Liver (tissue), 9 donors: ENCODE results near the gene P2RY6. TPM values are rescaled to one million over a fixed set of nuclear protein-coding genes. Genes with fewer than 3 reads are reported as not detected.

Source experiments
- DNase-seq: peaks from one replicate; pipeline ENCODE4 v3.0.0-alpha.2; 2017; ENCODE audit warnings: low spot score
- H3K27ac ChIP-seq, 2 donors: one replicate each; pipeline ENCODE4 v1.7.0; 2013; ENCODE audit warnings: inconsistent platforms in 2 of 2, low read length in 2 of 2, control low read depth in 1 of 2, low read depth in 1 of 2, mild to moderate bottlenecking in 1 of 2
- H3K27me3 ChIP-seq, 4 donors: one replicate each; pipeline versions ENCODE4 v1.6.1 to v1.7.0; 2013; ENCODE audit warnings: low read length in 3 of 4, inconsistent platforms in 1 of 4, mild to moderate bottlenecking in 1 of 4, moderate library complexity in 1 of 4; ENCODE audit not compliant: control insufficient read depth in 4 of 4, insufficient read depth in 4 of 4
- H3K36me3 ChIP-seq, 4 donors: one replicate each; pipeline versions ENCODE4 v1.6.1 to v1.7.0; 2013; ENCODE audit warnings: low read length in 3 of 4, mild to moderate bottlenecking in 3 of 4, low read depth in 1 of 4, moderate library complexity in 1 of 4; ENCODE audit not compliant: control insufficient read depth in 4 of 4, insufficient read depth in 3 of 4
- H3K4me1 ChIP-seq, 4 donors: one replicate each; pipeline versions ENCODE4 v1.6.1 to v1.7.0; 2013; ENCODE audit warnings: low read length in 3 of 4, mild to moderate bottlenecking in 3 of 4, moderate library complexity in 1 of 4; ENCODE audit not compliant: control insufficient read depth in 4 of 4, insufficient read depth in 4 of 4
- H3K4me3 ChIP-seq, 3 donors: one replicate each; pipeline versions ENCODE4 v1.6.1 to v1.7.0; 2013; ENCODE audit warnings: low read length in 3 of 3, control low read depth in 1 of 3, low read depth in 1 of 3, mild to moderate bottlenecking in 1 of 3
- H3K9ac ChIP-seq, 2 donors: one replicate each; pipeline ENCODE4 v1.7.0; 2013; ENCODE audit warnings: low read length in 2 of 2, mild to moderate bottlenecking in 2 of 2, moderate library complexity in 2 of 2, control low read depth in 1 of 2, low read depth in 1 of 2
- H3K9me3 ChIP-seq, 4 donors: one replicate each; pipeline versions ENCODE4 v1.6.1 to v1.7.0; 2013; ENCODE audit warnings: low read length in 3 of 4; ENCODE audit not compliant: control insufficient read depth in 4 of 4
- EGR1 ChIP-seq, 2 donors: IDR thresholded peaks; 2 replicates each; pipeline ENCODE4 v1.6.1; 2016 to 2018; ENCODE audit warnings: antibody characterized with exemption in 2 of 2, low read depth in 2 of 2
- FOXA1 ChIP-seq: IDR thresholded peaks from 2 replicates; pipeline ENCODE4 v1.6.1; 2016; ENCODE audit warnings: antibody characterized with exemption
- FOXA2 ChIP-seq: IDR thresholded peaks from 2 replicates; pipeline ENCODE4 v1.6.1; 2016; ENCODE audit warnings: antibody characterized with exemption
- GABPA ChIP-seq, 2 donors: IDR thresholded peaks in 1 of 2; conservative IDR thresholded peaks in 1 of 2; 2 replicates each; pipeline ENCODE4 v1.6.1; 2016; ENCODE audit warnings: antibody characterized with exemption in 2 of 2, mild to moderate bottlenecking in 1 of 2, moderate library complexity in 1 of 2
- HNF4A ChIP-seq, 2 donors: conservative IDR thresholded peaks; 2 replicates each; pipeline ENCODE4 v1.6.1; 2016; ENCODE audit warnings: antibody characterized with exemption in 2 of 2, mild to moderate bottlenecking in 2 of 2
- HNF4G ChIP-seq: IDR thresholded peaks from 2 replicates; pipeline ENCODE4 v1.6.1; 2016; ENCODE audit warnings: antibody characterized with exemption
- JUND ChIP-seq, 2 donors: IDR thresholded peaks; 2 replicates each; pipeline ENCODE4 v1.6.1; 2016; ENCODE audit warnings: antibody characterized with exemption in 2 of 2
- NR2F2 ChIP-seq: IDR thresholded peaks from 2 replicates; pipeline ENCODE4 v1.6.1; 2016; ENCODE audit warnings: antibody characterized with exemption
- RXRA ChIP-seq, 2 donors: IDR thresholded peaks; 2 replicates each; pipeline ENCODE4 v1.6.1; 2017 to 2018; ENCODE audit warnings: antibody characterized with exemption in 2 of 2, mild to moderate bottlenecking in 1 of 2
- SP1 ChIP-seq: IDR thresholded peaks from 2 replicates; pipeline ENCODE4 v1.6.1; 2018; ENCODE audit warnings: antibody characterized with exemption, mild to moderate bottlenecking
- TAF1 ChIP-seq: conservative IDR thresholded peaks from 2 replicates; pipeline ENCODE4 v1.6.1; 2016; ENCODE audit warnings: antibody characterized with exemption, mild to moderate bottlenecking
- YY1 ChIP-seq: IDR thresholded peaks from 2 replicates; pipeline ENCODE4 v1.6.1; 2016; ENCODE audit warnings: antibody characterized with exemption, mild to moderate bottlenecking
- WGBS: extraction: QIAGEN DNeasy Blood & Tissue Kit; methylation state at CpG from one replicate; pipeline ENCODE4 v1.1.7; 2013; 5-methylcytosine and 5-hydroxymethylcytosine counted together
- polyA plus RNA-seq, 2 donors: library from polyadenylated mRNA; stranded (reverse) in 1 of 2; unstranded in 1 of 2; fragments of 200-250 nt in 1 of 2; fragments of >200 nt in 1 of 2; fragmentation: Nextera tagmentation in 1 of 2; extraction: Ambion mirVana in 1 of 2; gene quantifications; one replicate each; pipeline versions ENCODE4 v1.2.1 to v1.2.3, GENCODE V29; 2013 to 2015
- total RNA-seq, 2 donors: library from RNA; depleted of rRNA; stranded (reverse); fragments of >200 nt; gene quantifications; one replicate each; pipeline ENCODE4 v1.2.3, GENCODE V29; 2014
- TF ChIP-seq, protein P1 (sequence below): IDR thresholded peaks from 2 replicates; pipeline ENCODE4 v1.6.1; 2016; ENCODE audit warnings: antibody characterized with exemption, mild to moderate bottlenecking
- TF ChIP-seq, protein P2 (sequence below): IDR thresholded peaks from 2 replicates; pipeline ENCODE4 v1.6.1; 2016; ENCODE audit warnings: antibody characterized with exemption
- TF ChIP-seq, protein P3 (sequence below): IDR thresholded peaks from 2 replicates; pipeline ENCODE4 v1.6.1; 2016; ENCODE audit warnings: antibody characterized with exemption
- TF ChIP-seq, protein P4 (sequence below): fragments of 150-350 bp; IDR thresholded peaks from 2 replicates; pipeline ENCODE4 v1.5.1; 2017; ENCODE audit warnings: improper control_type of control experiment, low read depth, low read length; ENCODE audit not compliant: missing input control
- donor health status: healthy.
- donor health status: healthy.
- donor health status: healthy.
- donor health status: healthy.
- donor health status: healthy.

The P2RY6 gene
- total and polyA plus RNA-seq, 4 donors, result 0.21 to 1.3 (median 0.78) TPM

DNA sequence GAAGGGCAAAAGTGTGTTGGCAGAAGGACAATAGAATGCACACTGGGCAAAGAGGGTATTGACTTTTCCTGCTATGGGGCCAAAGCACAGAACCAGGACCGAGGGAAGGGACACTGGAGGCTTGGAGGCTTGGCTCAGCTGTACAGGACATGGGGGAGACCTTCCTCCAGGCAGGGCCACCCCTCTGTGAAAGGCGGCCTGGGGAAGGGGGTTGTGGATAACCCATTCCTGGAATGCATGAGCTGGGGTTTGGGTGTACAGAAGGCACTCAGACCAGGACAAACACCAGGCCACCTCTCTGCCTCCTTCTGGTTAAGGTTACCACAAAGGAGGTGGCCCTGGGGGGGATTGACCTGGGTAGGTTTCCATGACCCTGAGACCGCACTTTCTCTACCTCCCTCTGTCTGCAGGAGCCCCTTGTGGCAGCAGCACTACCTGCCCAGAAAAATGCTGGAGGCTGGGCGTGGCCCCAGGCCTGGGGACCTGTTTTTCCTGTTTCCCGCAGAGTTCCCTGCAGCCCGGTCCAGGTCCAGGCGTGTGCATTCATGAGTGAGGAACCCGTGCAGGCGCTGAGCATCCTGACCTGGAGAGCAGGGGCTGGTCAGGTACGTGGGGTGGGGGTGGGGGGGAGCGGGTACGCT, 44.4 kb upstream of the P2RY6 start:
- no peak overlapping the region for H3K9ac ChIP-seq

DNA sequence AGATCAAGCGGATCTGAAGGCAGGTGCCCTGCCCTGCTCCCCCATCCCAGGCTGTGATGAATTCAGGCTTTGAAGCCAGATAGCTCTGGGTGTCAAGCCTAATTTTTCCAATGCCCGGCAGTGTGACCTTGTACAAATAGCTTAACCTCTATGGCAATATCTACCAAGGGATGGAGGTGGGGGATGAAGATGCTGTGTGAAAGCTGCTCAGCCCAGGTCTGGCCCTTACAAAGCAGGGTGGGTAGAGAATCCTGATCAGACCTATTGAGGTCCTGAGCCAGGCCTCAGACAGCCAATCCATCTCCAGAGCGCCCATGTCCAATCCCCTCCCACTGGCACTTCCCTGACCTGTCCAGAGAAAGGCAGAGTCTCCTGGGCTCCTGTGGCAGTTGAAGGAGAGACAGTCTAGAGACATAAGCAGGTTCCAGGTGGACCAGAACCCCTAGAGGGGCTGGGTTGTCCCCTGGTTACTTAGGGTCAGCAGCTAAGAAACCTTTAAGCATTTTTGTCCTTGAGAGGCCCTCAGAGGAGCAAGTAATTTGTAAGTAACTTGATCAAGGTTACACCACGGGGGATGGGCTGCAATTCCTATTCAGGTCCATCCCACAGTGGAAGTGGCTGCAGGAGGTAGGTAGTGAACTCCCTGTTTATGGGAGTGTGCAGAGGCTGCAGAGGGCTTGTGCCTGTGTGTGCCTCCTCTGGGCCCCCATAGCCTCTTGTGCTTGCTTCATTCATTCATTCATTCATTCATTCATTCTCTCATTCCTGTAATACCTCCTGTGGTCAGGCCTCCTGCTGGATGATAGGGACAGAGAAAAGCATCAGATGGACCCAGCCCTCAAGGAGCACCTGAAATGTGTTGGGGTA, 43.6 kb upstream of the P2RY6 start:
- Histone ChIP-seq H3K27me3 (no peaks in the 10 kb centered on the region), H3K4me3 (no peak overlapping the region), H3K4me1 (peaks cover 2 to 18% (median 16%) of the 10 kb centered on the region in 4 donors), H3K9me3 (no peaks in the 10 kb centered on the region), H3K27ac (no peak overlapping the region), H3K9ac (no peak overlapping the region), H3K36me3 (no peaks in the 10 kb centered on the region)
- DNase-seq, result no peak
- WGBS, result 88% methylated on average over 4 of the region's 4 CpGs
- TF ChIP-seq RXRA (IDR thresholded peaks at IDR 0.05), result no peak
- TF ChIP-seq, protein P1, sequence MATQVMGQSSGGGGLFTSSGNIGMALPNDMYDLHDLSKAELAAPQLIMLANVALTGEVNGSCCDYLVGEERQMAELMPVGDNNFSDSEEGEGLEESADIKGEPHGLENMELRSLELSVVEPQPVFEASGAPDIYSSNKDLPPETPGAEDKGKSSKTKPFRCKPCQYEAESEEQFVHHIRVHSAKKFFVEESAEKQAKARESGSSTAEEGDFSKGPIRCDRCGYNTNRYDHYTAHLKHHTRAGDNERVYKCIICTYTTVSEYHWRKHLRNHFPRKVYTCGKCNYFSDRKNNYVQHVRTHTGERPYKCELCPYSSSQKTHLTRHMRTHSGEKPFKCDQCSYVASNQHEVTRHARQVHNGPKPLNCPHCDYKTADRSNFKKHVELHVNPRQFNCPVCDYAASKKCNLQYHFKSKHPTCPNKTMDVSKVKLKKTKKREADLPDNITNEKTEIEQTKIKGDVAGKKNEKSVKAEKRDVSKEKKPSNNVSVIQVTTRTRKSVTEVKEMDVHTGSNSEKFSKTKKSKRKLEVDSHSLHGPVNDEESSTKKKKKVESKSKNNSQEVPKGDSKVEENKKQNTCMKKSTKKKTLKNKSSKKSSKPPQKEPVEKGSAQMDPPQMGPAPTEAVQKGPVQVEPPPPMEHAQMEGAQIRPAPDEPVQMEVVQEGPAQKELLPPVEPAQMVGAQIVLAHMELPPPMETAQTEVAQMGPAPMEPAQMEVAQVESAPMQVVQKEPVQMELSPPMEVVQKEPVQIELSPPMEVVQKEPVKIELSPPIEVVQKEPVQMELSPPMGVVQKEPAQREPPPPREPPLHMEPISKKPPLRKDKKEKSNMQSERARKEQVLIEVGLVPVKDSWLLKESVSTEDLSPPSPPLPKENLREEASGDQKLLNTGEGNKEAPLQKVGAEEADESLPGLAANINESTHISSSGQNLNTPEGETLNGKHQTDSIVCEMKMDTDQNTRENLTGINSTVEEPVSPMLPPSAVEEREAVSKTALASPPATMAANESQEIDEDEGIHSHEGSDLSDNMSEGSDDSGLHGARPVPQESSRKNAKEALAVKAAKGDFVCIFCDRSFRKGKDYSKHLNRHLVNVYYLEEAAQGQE, result no peak
- TF ChIP-seq NR2F2, result no peak
- TF ChIP-seq JUND (IDR thresholded peaks at IDR 0.05), result no peak
- TF ChIP-seq, protein P2, sequence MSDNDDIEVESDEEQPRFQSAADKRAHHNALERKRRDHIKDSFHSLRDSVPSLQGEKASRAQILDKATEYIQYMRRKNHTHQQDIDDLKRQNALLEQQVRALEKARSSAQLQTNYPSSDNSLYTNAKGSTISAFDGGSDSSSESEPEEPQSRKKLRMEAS, result no peak

More for the DNA sequence above, 44.4 kb upstream of the P2RY6 start:
- WGBS, result 78% methylated on average over 12 of the region's 12 CpGs
- Histone ChIP-seq H3K4me1 (peaks cover 0 to 10% (median 7%) of the 10 kb centered on the region in 4 donors), H3K4me3 (no peak overlapping the region), H3K9me3 (no peaks in the 10 kb centered on the region), H3K36me3 (no peaks in the 10 kb centered on the region), H3K27ac (no peak overlapping the region), H3K27me3 (no peaks in the 10 kb centered on the region)
- no peak for DNase-seq
- TF ChIP-seq HNF4A (conservative IDR thresholded peaks at IDR 0.05) (peak in 1 of 2 donors; percentile 25), FOXA1 (peak; percentile 22), FOXA2 (peak; percentile 64), EGR1 (IDR thresholded peaks at IDR 0.05; ENCODE audit: low read depth in 2 of 2) (no peak)
- TF ChIP-seq, protein P3, sequence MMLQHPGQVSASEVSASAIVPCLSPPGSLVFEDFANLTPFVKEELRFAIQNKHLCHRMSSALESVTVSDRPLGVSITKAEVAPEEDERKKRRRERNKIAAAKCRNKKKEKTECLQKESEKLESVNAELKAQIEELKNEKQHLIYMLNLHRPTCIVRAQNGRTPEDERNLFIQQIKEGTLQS, result no peak

DNA sequence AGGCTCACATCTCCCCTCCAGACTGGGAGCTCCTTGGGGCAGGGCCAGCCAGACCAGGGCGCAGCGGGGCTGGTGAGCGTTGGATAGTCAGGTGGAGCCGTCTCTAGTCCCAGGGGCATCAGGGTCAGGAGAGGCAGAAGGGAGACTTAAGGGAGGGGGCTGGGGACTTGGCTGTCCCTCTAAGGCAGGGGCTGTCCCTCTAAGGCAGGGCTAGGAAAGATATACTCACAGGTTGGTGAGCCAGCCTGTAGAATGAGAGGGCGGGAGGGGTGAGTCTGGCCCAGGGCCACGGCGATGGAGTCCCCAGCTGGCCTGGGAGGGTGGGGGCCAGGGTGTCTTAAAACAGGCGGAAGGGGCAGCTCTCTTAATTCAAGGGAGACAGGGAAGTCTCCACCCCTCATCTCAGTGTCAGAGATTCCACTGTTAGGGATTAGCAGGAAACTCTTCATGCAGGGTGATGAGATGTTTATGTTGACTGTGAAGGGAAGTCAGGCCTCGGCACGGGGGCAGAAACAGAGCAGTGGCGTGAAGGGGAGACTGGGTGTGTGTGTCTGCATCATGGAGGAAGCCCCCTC, 42.7 kb upstream of the P2RY6 start:
- no peak for DNase-seq
- no peak for TF ChIP-seq EGR1 (IDR thresholded peaks at IDR 0.05; ENCODE audit: low read depth in 2 of 2)
- no peak for TF ChIP-seq HNF4A (conservative IDR thresholded peaks at IDR 0.05)
- TF ChIP-seq, protein P2, result no peak
- no peak for TF ChIP-seq RXRA (IDR thresholded peaks at IDR 0.05)
- no peak for TF ChIP-seq YY1
- no peak for TF ChIP-seq NR2F2
- TF ChIP-seq FOXA2, result no peak
- no peak for TF ChIP-seq GABPA (IDR thresholded peaks at IDR 0.05 in 1 of 2, conservative IDR thresholded peaks at IDR 0.05 in 1 of 2)
- TF ChIP-seq, protein P4, sequence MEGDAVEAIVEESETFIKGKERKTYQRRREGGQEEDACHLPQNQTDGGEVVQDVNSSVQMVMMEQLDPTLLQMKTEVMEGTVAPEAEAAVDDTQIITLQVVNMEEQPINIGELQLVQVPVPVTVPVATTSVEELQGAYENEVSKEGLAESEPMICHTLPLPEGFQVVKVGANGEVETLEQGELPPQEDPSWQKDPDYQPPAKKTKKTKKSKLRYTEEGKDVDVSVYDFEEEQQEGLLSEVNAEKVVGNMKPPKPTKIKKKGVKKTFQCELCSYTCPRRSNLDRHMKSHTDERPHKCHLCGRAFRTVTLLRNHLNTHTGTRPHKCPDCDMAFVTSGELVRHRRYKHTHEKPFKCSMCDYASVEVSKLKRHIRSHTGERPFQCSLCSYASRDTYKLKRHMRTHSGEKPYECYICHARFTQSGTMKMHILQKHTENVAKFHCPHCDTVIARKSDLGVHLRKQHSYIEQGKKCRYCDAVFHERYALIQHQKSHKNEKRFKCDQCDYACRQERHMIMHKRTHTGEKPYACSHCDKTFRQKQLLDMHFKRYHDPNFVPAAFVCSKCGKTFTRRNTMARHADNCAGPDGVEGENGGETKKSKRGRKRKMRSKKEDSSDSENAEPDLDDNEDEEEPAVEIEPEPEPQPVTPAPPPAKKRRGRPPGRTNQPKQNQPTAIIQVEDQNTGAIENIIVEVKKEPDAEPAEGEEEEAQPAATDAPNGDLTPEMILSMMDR, result no peak
- no peak for TF ChIP-seq FOXA1
- no peak for TF ChIP-seq JUND (IDR thresholded peaks at IDR 0.05)
- TF ChIP-seq TAF1, result no peak
- TF ChIP-seq HNF4G, result no peak
- TF ChIP-seq SP1, result no peak
- WGBS, result 91% methylated on average over 11 of the region's 11 CpGs
- Histone ChIP-seq H3K4me1 (peaks cover 2 to 25% (median 19%) of the 10 kb centered on the region in 4 donors), H3K27me3 (no peaks in the 10 kb centered on the region), H3K36me3 (no peaks in the 10 kb centered on the region), H3K27ac (no peak overlapping the region), H3K9ac (no peak overlapping the region), H3K4me3 (no peak overlapping the region), H3K9me3 (no peaks in the 10 kb centered on the region)
